M059J (cell line): ENCODE results near the gene UBXN11. TPM values are rescaled to one million over a fixed set of nuclear protein-coding genes. Genes with fewer than 3 reads are reported as not detected.
A peak's percentile ranks its signal among the peaks of the same experiment; 100 is the strongest.

ENCODE experiments used
- DNase-seq: peaks from one replicate; pipeline ENCODE4 v3.0.0-alpha.2; 2012; ENCODE audit warnings: low read depth
- total RNA-seq: library from RNA; depleted of rRNA; stranded (reverse); fragments of >200 nt; shearing (Covaris generic); gene quantifications from 2 replicates; pipeline ENCODE4 v1.2.3, GENCODE V29; 2014; rRNA removed

UBXN11 gene
- total RNA-seq, 1 experiment from 2014 or later = 4.1 TPM

GRCh38 chr1:26274801-26275425 lies 31.5 kb downstream of the UBXN11 start:
- peak; percentile 46 for DNase-seq

GRCh38 chr1:26269198-26269550 lies 37.3 kb downstream of the UBXN11 start:
- DNase-seq = no peak

GRCh38 chr1:26268290-26269197 lies 37.9 kb downstream of the UBXN11 start:
- DNase-seq = no peak

- DNase-seq = no peak
Observed at GRCh38 chr1:26265405-26265804, 41.0 kb downstream of the UBXN11 start.

- DNase-seq = no peak
Observed at GRCh38 chr1:26263212-26263611, 43.2 kb downstream of the UBXN11 start.

- DNase-seq = no peak
Observed at GRCh38 chr1:26259578-26259977, 46.9 kb downstream of the UBXN11 start.

GRCh38 chr1:26259005-26259404 lies 47.4 kb downstream of the UBXN11 start:
- no peak for DNase-seq

- no peak for DNase-seq
Observed at GRCh38 chr1:26257222-26257621, 49.2 kb downstream of the UBXN11 start.

GRCh38 chr1:26254404-26254803 lies 52.0 kb downstream of the UBXN11 start:
- no peak for DNase-seq

- DNase-seq = no peak
Observed at GRCh38 chr1:26252718-26253117, 53.7 kb downstream of the UBXN11 start.

GRCh38 chr1:26239936-26240335 lies 66.5 kb downstream of the UBXN11 start:
- DNase-seq = peak; percentile 18

GRCh38 chr1:26237230-26237966 lies 69.0 kb downstream of the UBXN11 start:
- DNase-seq = peak; percentile 73

GRCh38 chr1:26234644-26235370 lies 71.6 kb downstream of the UBXN11 start:
- DNase-seq = peak; percentile 47

- DNase-seq = peak; percentile 94
Observed at GRCh38 chr1:26233903-26234643, 72.4 kb downstream of the UBXN11 start, which contains the start of gene CEP85. TSS of gene CEP85 (plus strand) at chr1:26234200. CDS start at chr1:26239784, 5,584 bp downstream.

Other genes with a start within 250 kb of the UBXN11 start
- 0.07 TPM in 1 of 2 replicates, not detected in the other for gene TRIM63, start 239.0 kb downstream of the UBXN11 start, total RNA-seq
- 9.0 and 9.3 TPM in 2 replicates for gene PDIK1L, start 194.8 kb downstream of the UBXN11 start, total RNA-seq
- not detected in 2 replicates for gene FAM110D, start 147.6 kb downstream of the UBXN11 start, total RNA-seq
- not detected in 2 replicates for gene C1orf232, start 137.7 kb downstream of the UBXN11 start, total RNA-seq
- 22.4 and 23.0 TPM in 2 replicates for gene ZNF593, start 136.7 kb downstream of the UBXN11 start, total RNA-seq
- gene ZNF593OS, start 134.8 kb downstream of the UBXN11 start, total RNA-seq = not detected in 2 replicates
- 0.49 TPM in 1 of 2 replicates, not detected in the other for gene CNKSR1, start 129.1 kb downstream of the UBXN11 start, total RNA-seq
- gene CATSPER4, start 116.0 kb downstream of the UBXN11 start, total RNA-seq = not detected in 2 replicates
- gene CEP85, start 72.4 kb downstream of the UBXN11 start, total RNA-seq = 28.6 and 43.0 TPM in 2 replicates
- gene SH3BGRL3, start 26.6 kb downstream of the UBXN11 start, total RNA-seq = 268 and 302 TPM in 2 replicates
- gene CD52, start 11.3 kb upstream of the UBXN11 start, total RNA-seq = not detected in 2 replicates
- 0.42 and 2.0 TPM in 2 replicates for gene CRYBG2, start 47.5 kb upstream of the UBXN11 start, total RNA-seq
- gene ZNF683, start 66.1 kb upstream of the UBXN11 start, total RNA-seq = not detected in 2 replicates
- gene LIN28A, start 104.2 kb upstream of the UBXN11 start, total RNA-seq = not detected in 2 replicates
- gene DHDDS, start 125.7 kb upstream of the UBXN11 start, total RNA-seq = 58.0 and 62.5 TPM in 2 replicates
- gene HMGN2, start 165.8 kb upstream of the UBXN11 start, total RNA-seq = 1,156 and 1,189 TPM in 2 replicates
- 24.8 and 34.2 TPM in 2 replicates for gene RPS6KA1, start 223.1 kb upstream of the UBXN11 start, total RNA-seq